HG03097 (cell line): ENCODE data around the gene VPS37C.
"Not testable (repeated sequence)": the region's sequence is repeated elsewhere in the genome, so short reads cannot be mapped to it uniquely, and the experiment has no call there.

Experiments used
- ATAC-seq: cut with Tn5 transposase; IDR thresholded peaks from one replicate; pipeline ENCODE4 v1.9.1; 2021; ENCODE audit not compliant: unreplicated experiment, low FRiP score

VPS37C gene

DNA sequence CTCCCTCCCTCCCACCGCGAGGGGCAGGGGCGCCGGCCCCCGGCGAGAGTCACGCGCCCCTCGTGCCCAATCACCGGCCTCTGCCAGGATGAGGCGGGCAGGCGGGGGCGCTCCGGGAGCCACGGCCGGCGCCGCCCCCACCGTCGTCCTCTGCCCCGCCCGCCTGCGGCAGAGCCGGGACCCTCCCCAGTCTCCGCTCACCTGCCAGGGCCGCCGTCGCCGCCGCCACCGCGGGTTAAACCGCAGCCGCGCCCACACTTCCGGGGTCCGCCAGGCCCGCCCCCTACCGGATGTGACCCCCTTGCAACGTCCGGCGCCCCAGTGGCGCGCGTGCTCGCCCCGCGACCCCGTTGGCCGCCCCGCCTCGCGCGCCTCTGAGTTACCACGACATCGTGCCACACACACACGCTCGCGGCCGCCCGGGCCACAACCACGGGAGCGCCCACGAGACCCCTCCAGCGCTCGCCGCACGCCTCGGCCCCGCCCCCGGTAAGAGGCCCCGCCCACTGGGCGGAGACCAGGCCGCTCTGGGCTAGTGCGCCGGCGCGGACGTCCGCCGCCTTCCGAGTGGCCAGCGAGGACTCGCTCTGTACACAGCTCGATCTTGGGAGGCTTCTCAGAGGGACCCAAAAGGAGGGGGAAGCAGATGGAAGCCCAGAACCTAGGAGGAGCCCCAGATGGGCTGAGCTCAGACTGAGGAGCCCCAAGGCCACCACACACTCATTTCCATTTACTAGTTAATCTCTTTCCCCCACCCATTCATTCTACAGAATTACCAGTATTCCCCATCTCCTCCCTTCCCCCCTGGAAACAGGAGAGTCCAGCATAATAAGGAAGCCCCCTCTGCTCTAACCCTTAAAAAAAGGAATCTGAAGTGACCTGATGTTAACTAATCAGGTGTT, at the start of gene VPS37C:
Gene VPS37C (minus strand): TSS at position 237 of the 902 bp plus-strand sequence. CDS start 22,597 bp downstream, outside the sequence.
- peak; percentile 75 for ATAC-seq

GRCh38 chr11:61210629-61211028, 49.4 kb upstream of the VPS37C start:
- ATAC-seq: not testable (repeated sequence)

DNA sequence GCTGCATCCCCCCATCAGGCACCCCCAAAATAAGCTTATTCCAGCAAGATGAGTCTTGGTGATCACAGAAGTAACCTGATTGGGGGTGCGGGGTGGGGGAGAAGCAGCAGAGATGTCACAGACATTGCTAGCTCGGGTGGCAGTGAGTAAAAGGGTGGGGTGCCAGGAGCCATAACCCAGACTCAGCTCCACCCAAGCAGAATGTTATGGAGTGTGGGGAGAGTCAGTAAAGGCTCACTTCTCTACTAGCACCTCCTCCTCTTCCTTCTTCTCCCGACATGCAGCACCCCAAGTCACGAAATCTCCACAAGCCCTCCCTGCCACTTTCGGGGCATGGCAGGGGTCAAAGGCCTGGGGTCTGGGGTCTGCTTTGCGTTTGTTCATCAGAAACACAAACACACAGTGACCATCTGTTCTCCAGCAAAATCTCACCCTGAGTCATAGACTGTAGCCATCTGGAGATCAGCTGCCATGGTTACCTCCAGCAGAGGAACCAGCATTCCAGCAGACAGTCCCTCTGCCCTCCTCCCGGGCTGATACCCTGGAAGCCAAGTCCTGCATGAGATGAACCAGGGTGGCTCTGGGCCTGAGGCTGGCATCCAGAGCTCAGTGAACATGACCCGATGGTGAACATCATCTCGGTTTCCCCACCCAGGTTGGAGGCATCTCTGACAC, 46.5 kb upstream of the VPS37C start:
- not testable (repeated sequence) for ATAC-seq

DNA sequence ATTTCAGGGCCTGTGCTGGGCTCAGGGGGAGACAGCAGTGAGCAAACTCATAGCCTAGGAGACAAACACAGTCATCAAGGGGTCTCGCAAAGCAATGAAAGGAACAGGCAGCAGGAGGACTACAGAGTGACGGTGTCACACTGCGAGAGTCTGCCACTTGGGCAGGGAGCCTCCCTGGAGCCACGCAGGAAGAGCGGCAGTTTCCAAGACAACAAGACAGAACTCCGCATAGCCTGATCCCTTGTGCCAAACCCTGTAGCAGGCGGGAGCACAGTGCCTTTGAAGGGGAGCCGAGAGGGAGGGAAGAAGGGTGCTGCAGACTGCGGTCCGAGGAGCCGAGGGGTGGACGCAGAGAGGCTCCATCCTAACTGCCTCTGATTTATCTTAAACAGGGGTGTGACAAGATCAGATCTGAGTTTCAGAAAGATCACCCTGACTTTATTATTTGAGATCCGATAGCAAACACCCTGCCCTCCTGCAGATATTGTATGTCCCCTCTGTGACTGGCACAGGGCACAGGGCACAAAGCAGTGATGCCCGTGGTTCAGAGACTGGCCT, 43.4 kb upstream of the VPS37C start:
- not testable (repeated sequence) for ATAC-seq

DNA sequence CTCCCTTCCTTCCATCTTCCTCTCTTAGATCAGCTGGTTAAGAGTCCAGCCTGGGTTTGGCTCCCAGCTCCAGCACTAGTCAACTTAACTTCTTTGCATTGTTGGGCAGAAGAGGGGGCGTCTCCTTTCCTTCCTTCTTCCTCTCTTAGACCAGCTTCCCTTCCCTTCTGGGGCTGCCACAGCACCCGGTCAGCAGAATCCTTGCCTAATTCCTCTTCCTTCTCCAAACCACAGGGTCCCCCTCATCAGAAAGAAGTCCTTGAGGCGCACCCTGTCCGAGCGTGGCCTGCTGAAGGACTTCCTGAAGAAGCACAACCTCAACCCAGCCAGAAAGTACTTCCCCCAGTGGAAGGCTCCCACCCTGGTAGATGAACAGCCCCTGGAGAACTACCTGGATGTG, 42.6 kb upstream of the VPS37C start:
- ATAC-seq: not testable (repeated sequence)

GRCh38 chr11:61202950-61203746, 41.9 kb upstream of the VPS37C start, which contains the start of gene PGA3:
Gene PGA3 (plus strand): TSS chr11:61203515. CDS start chr11:61203565, 50 bp downstream.
- not testable (repeated sequence) for ATAC-seq

GRCh38 chr11:61201476-61201875, 40.2 kb upstream of the VPS37C start:
- no peak for ATAC-seq

- no peak for ATAC-seq
Observed at GRCh38 chr11:61198948-61199523, 37.8 kb upstream of the VPS37C start.

DNA sequence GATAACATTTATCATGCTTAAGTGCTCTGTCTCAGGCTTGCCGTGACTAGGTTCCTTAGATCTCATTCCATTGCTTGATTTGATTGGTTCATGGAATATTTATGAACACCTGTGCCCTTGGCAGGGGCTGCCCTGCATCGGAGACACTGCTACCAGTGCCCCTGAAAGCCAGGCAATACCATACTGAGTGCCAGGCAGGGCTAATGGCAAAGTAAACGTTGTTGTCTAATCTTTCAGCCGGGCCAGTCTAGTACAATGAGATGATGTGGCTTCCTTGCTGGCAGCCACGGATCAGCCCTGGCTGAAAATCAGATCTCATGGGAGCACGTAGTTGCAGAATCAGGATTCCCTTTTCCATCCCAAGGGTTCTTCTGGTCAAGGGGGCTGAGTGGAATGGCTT, 37.1 kb upstream of the VPS37C start:
- no peak for ATAC-seq

DNA sequence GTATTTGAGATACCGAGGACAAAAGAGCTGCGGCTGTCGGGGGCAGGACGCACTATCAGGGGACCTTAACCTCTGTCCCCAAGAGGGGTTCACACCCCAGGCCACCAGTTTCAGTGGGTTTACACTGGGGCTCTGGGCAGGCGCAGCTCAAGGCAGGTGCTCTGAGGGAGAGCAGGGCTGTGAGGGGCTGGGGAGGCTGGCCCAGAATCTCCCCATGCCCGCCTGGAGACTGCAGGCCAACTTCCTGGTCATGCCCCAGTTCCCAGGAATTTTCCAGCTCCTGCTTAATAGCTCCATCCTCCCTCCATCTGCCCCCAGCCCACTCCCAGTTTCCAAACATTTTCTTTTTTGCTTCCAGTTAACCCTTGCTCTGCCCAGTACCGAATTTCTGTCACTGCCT, 34.5 kb upstream of the VPS37C start:
- ATAC-seq: no peak

DNA sequence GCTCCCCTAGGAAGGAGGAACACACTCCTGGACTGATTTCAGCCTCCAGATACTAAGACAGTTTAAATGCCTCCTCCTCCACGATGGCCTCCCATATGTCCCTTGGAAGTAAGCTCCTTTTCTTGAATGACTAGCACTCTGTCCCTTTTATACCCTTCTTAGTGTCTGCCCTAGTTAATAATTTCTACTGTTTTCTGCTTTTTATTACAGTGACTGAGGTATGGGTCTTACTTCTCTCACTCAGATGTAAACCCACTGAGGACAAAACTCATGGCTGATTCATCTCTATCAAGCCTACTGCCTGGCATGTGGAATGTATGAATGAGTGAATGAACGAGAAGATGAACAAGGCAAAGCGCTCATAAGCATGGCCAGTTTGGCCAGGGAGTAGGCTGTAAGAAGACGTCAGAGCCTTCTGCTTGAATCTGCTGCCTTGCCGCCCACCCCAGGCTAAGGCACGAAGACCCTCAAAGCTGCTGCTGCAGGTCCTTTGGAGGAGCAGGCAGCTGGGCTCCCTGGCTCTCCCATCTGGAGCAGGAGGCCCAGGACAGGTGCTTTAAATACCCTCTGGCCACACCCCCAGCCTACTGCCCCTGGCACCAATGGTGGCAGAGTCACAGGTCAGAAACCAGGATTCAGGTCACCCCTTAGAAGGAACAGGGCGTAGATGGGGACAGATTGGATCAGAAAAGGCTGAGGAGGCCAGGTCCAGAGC, 33.9 kb upstream of the VPS37C start:
- no peak for ATAC-seq

DNA sequence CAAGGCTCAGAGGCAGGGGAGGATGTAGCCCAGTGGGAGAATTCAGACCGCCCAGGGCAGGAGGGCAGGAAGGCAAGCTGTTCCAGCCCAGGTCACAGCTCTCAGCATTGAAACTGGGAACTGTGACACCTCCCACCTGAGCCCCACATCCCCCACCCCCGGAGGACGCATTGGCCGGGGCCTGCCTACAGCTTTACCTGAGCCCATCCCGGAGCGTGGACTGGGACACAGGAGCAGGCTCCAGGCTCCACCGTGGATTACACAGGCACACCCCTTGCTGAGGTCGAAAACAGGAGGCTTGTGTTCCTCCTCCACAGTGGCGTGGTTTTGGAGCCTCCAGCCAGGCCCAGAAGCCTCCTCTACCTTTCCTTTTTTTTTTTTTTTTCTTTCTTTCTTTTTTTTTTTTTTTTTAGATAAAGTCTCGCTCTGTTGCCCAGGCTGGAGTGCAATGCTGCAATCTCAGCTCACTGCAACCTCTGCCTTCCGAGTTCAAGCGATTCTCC, 33.0 kb upstream of the VPS37C start:
- no peak for ATAC-seq

- ATAC-seq: no peak
Observed at GRCh38 chr11:61193596-61193995, 32.4 kb upstream of the VPS37C start.

DNA sequence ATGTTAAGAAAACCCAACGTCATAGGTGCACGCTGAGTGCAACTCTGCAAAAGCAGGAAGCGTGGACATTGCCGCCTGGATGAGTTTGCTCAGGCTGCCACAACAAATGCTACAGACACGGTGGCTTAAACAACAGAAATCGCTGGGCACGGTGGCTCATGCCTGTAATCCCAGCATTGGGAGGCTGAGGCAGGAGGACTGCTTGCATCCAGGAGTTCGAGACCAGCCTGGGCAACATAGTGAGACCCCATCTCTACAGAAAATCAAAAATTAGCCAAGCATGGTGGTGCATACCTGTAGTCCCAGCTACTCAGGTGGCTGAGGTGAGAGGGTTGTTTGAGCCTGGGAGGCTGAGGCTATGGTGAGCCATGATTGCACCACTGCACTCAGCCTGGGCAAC, 28.7 kb upstream of the VPS37C start:
- ATAC-seq: no peak

DNA sequence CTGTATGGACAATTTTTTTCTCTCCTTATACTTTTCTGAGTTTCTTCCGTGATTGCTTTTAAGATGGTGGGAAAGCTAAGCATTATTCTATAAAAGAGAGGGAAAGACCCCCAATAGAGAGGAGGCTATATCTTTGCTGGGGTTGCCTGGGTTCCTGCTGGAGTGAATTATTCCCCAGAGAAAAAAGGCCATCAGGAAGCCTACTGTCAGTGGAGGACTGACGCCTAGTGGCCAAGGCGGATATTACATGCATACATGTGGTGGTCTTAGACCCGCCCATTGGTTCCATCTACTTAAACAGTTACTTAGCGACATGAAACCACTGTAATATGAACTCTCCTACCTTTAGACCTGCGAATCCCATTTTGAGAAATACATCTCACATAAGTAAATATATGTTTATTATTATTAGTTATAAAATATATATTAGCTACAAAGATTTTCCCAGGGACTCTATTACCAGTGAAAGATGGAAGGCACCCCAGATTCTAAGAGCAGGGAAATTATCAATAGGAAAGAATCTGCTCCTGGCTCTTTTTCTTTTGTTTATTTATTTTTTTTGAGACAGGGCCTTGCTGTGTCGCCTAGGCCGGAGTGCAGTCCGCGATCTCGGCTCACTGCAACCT, 26.4 kb upstream of the VPS37C start:
- ATAC-seq: no peak

- no peak for ATAC-seq
Observed at GRCh38 chr11:61186504-61186903, 25.3 kb upstream of the VPS37C start.

- ATAC-seq: no peak
Observed at GRCh38 chr11:61183645-61184044, 22.4 kb upstream of the VPS37C start.

DNA sequence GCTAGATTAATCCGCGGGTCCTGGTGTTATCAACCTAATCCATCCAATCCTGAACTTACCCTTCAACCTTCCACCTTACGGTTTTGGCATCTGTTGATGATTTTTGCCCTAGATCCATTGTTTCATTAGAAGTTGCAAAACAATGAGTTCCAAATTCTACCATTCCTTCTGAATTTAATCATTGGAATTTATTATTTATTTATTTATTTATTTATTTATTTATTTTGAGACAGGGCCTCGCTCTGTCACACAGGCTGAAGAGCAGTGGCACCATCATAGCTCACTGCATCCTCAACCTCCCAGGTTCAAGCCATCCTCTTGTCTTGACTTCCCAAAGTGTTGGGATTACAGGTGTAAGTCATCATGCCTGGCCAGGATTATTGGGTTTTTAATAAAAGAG, 20.3 kb upstream of the VPS37C start:
- ATAC-seq: no peak

DNA sequence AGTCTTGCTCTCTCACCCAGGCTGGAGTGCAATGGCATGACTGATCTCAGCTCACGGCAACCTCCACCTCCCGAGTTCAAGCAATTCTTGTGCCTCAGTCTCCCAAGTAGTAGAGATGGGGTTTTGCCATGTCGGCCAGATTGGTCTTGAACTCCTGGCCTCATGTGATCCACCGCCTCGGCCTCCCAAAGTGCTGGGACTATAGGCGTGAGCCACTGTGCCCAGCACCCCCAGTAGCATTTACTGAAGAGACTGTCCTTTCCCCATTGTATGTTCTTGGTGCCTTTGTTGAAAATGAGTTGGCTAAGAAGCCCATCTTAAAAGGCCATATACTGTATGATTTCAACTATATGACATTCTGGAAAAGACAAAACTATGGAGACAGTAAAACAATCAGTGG, 19.0 kb upstream of the VPS37C start:
- not testable (repeated sequence) for ATAC-seq
